UCSD-AML1 (cell line): ENCODE results near the gene PLXNA4.
"Not testable (repeated sequence)": the region's sequence is repeated elsewhere in the genome, so short reads cannot be mapped to it uniquely, and the experiment has no call there.

Experiments
- DNase-seq: peaks from one replicate; lab custom pipeline; 2025; ENCODE audit not compliant: unreplicated experiment; lab: John Stamatoyannopoulos, UW

PLXNA4 gene

GRCh38 chr7:132575982-132576720, at the start of gene PLXNA4:
PLXNA4 (minus strand) TSS chr7:132576470; CDS start chr7:132508693, 67,777 bp downstream.
- DNase-seq = no peak

GRCh38 chr7:132625651-132626050, 49.4 kb upstream of the PLXNA4 start:
- DNase-seq = no peak

- DNase-seq = no peak
Observed at GRCh38 chr7:132622081-132622480, 45.8 kb upstream of the PLXNA4 start.

DNA sequence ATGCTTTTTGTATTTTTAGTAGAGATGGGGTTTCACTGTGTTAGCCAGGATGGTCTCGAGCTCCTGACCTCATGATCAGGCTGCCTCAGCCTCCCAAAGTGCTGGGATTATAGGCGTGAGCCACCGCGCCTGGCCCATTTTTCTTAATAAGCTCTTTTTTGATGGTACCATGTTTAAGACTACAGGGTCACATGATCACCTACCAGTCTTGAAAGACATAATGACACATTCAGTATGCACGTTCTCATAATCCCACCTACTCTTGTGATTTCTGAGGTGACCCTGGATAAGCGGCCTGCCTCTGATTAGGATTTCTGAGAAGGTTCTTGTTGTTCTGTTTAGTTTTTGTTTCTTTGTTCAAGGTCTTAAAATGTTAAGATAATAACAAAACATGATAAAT, 43.7 kb upstream of the PLXNA4 start:
- no peak for DNase-seq

- no peak for DNase-seq
Observed at GRCh38 chr7:132618956-132619305, 42.7 kb upstream of the PLXNA4 start.

GRCh38 chr7:132618271-132618955, 42.1 kb upstream of the PLXNA4 start:
- DNase-seq = no peak

DNA sequence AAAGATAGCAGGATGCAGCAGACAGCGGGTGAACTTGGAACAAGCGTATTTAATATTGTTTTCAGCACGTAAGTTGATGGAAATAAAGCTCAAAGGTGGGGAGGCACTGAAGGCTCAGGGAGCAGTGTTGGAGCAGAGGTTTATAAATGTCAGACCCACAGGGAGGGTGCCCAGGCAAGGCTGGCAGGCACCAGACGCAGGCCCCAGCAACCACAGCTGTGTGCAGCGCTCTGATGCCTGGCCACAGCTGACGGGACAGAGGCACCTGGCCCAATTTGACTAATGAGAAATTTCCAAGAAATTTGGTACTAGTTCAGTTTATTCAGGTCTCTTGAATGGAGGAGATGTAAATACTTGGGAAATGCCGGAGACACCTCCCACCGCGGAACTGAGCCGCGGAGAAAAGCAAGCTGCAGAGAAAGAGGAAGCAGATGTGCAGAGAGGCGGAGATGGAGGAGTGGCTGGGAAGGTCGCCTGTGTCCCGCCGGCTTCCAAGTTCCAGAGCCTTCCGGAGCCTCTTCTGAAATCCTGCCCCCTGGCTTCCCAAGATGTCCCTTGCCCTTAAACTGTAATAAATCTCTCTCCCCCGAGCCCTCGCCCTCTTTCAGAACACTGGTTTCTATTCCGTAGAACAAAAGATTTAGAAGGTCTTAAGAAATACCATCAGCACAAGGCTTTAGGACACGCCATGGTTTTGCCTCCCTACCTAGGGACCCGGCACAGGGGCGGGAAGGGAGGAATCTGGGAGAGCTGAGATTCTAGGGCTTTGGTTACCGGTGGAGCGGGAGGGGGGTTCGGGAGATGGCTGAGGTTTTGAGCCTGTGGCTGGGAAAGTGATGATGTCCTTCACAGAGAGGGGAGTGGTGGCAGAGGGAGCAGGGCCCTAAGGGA, 38.4 kb upstream of the PLXNA4 start:
- DNase-seq = peak; percentile 49

DNA sequence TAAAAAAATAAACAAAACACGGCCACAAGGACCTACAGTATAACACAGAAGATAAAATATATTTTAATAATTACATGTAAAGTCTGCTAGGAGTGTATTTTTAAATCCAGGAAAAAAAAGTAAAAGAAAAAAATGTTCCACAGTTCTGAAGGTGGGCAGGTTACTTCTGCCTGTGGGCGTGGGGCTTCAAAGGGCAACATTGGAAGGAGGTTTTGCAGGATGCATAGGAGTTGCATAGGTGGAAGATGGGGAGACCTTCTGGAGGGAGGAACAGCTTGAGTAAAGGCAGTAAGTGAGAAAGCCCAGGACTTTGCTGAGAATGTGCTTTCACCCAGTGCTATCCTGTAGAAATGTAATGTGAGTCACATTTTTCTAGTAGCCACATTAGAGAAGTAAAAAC, 37.5 kb upstream of the PLXNA4 start:
- no peak for DNase-seq

GRCh38 chr7:132610995-132611394, 34.7 kb upstream of the PLXNA4 start:
- no peak for DNase-seq

DNA sequence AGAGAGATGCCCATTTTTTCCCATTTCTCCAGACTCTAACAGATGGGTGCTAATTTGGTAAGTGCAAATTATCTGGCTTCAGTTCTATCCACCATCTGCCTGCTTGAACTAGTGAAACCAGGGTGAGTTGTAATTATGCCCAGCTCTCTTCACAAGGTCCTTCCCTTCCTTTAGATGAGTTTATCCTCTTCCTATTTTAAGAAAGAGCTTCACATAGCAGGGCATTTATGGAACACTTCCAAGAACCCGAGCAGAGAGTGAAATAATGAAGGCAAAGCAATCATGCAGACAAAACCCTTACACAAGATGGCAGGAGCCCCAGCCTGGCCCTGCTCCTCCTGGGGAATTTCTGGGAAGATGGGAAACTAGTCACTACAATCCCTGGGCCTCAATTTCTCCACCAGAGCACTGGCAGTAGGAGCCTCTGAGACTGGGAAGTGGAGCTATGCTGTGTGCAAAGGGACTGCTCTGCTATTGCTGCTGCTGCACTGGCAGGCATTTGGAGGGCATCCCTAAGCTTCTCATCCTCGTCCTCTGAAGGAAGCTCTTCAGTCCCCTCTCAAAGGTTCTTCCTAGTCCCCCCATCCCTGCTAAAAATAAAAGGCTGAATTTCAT, 33.7 kb upstream of the PLXNA4 start:
- no peak for DNase-seq

- no peak for DNase-seq
Observed at GRCh38 chr7:132609222-132609621, 33.0 kb upstream of the PLXNA4 start.

DNA sequence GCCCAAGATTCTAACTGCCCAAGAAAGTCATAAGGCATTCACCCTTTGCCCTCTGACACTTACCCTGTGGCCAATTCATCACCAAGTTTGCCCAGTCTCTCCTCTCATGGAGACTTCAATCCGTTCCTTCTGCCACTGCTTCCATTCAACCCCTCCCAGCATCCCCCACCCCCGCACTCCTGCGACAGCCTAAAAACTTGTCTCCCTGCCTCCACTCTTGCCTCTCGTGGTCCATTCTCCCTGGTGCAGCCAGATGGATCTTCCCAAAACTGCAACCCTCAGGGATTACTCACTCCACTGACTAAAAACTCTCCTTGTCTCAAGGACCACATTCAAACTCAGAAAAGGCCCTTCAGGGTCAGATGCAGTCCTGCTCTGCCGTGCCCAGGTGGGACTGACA, 32.3 kb upstream of the PLXNA4 start:
- no peak for DNase-seq

GRCh38 chr7:132607656-132608055, 31.4 kb upstream of the PLXNA4 start:
- DNase-seq = no peak

DNA sequence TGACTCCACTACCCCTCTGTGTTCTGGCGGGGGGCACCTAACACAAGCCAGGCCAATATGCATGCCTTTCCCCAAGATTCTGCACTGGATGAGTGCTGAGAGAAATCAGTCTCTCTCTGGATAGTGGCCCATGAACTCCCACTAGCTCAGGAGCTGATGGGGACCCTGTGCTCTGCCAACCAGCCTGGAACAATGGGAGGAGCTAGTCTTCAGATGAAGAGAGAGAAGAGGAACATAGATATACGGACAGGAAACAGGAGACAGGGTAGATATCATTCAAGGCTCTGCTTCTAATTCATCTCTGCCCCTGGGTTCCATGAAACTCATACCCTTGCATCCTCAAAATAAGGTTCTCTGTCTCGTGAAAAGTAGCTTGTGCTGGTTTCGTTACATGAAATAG, 27.9 kb upstream of the PLXNA4 start:
- DNase-seq = no peak

GRCh38 chr7:132603220-132603833, 27.1 kb upstream of the PLXNA4 start:
- DNase-seq = no peak

DNA sequence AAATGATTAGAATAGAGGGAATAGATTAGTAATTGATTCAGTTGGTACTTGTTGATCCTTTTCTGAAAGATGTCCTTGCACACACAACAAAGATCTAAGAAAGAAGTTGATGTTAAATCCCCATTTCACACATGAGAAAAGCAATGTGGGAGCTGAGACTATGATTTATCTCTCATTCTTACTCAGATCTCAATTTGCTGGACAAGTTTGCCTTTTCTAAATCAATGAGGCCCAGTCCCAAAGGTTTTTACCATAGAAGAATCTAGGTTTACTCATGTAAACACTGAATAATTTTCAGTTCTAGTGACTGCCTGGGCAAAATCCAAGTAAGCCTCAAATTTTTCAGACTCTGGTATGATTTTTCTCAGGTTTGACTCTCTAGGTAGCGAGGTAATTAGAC, 25.5 kb upstream of the PLXNA4 start:
- DNase-seq = no peak

DNA sequence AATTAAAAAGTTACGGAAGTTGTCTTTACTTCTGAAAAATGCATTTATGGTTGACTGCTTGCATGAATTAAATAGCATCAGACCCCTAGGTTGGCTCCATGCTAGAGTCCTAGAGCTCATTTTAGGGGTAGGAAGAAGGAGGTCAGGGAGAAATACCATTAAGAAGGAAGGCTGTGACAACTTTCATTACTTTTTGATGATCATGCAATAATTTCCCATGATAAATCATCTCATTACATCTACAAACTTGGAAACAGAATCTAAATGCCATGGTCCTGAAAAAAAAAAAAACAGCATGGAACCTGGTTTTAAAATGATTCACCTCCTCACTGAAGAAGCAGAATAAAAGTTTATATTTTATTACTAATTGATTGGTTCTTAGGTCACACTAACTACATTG, 20.3 kb upstream of the PLXNA4 start:
- DNase-seq = no peak

GRCh38 chr7:132594741-132595140, 18.5 kb upstream of the PLXNA4 start:
- DNase-seq = not testable (repeated sequence)

- no peak for DNase-seq
Observed at GRCh38 chr7:132592936-132593335, 16.7 kb upstream of the PLXNA4 start.

GRCh38 chr7:132592231-132592920, 16.1 kb upstream of the PLXNA4 start:
- no peak for DNase-seq
